ENCODE measurements around the gene CCL26.

CCL26 gene

GRCh38 chr7:75772081-75773077 lies at the start of gene CCL26:
TSS of gene CCL26 (minus strand) at chr7:75772211. CDS start at chr7:75772176, 35 bp downstream.
- TF ChIP-seq CTCF (IDR thresholded peaks at IDR 0.05) = no peak

GRCh38 chr7:75820688-75821087 lies 48.7 kb upstream of the CCL26 start:
- TF ChIP-seq CTCF (IDR thresholded peaks at IDR 0.05) = no peak

- no peak for TF ChIP-seq CTCF (IDR thresholded peaks at IDR 0.05)
Measured at GRCh38 chr7:75819711-75820110, 47.7 kb upstream of the CCL26 start.

GRCh38 chr7:75818472-75818871 lies 46.5 kb upstream of the CCL26 start:
- no peak for TF ChIP-seq CTCF (IDR thresholded peaks at IDR 0.05)

GRCh38 chr7:75817116-75817515 lies 45.1 kb upstream of the CCL26 start:
- no peak for TF ChIP-seq CTCF (IDR thresholded peaks at IDR 0.05)

GRCh38 chr7:75815418-75816064 lies 43.5 kb upstream of the CCL26 start:
- TF ChIP-seq CTCF (IDR thresholded peaks at IDR 0.05) = no peak

GRCh38 chr7:75814407-75814947 lies 42.5 kb upstream of the CCL26 start:
- no peak for TF ChIP-seq CTCF (IDR thresholded peaks at IDR 0.05)
